ENCODE data around the gene ABCB10. TPM values are rescaled to one million over a fixed set of nuclear protein-coding genes. Genes with fewer than 3 reads are reported as not detected.

Gene ABCB10
- total RNA-seq, 1 donor from 2014 or later = 32.1 TPM

DNA sequence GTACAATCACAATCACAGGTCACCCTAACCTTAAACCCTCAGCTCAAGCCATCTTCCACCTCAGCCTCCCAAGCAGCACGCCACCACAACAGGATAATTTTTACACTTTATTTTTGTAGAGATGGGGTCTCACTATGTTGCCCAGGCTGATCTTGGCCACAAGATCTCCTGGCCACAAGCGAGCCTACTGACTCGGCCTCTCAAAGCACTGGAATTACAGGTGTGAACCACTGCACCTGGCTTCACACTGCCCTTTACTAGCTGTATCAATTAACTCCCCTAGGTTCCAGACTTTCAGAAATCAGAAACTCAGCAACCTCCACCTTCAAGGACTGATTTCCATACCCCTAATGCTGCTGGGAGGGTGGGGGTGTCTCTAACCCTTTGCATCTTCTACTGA lies 87.3 kb downstream of the ABCB10 start:
- Mint-ChIP-seq H3K4me1 (ENCODE audit: low read depth) (no peaks in the 10 kb centered on the region), H3K9me3 (ENCODE audit: low read depth) (no peaks in the 10 kb centered on the region), H3K36me3 (ENCODE audit: low read depth) (peaks cover 33% of the 10 kb centered on the region), H3K27me3 (ENCODE audit: low read depth) (no peaks in the 10 kb centered on the region), H3K27ac (ENCODE audit: unreplicated experiment) (no peak overlapping the region), H3K4me3 (ENCODE audit: unreplicated experiment) (no peak overlapping the region)
- no peak for DNase-seq (ENCODE audit: low spot score)
- TF ChIP-seq, protein P1, sequence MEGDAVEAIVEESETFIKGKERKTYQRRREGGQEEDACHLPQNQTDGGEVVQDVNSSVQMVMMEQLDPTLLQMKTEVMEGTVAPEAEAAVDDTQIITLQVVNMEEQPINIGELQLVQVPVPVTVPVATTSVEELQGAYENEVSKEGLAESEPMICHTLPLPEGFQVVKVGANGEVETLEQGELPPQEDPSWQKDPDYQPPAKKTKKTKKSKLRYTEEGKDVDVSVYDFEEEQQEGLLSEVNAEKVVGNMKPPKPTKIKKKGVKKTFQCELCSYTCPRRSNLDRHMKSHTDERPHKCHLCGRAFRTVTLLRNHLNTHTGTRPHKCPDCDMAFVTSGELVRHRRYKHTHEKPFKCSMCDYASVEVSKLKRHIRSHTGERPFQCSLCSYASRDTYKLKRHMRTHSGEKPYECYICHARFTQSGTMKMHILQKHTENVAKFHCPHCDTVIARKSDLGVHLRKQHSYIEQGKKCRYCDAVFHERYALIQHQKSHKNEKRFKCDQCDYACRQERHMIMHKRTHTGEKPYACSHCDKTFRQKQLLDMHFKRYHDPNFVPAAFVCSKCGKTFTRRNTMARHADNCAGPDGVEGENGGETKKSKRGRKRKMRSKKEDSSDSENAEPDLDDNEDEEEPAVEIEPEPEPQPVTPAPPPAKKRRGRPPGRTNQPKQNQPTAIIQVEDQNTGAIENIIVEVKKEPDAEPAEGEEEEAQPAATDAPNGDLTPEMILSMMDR (IDR thresholded peaks at IDR 0.05) = no peak

DNA sequence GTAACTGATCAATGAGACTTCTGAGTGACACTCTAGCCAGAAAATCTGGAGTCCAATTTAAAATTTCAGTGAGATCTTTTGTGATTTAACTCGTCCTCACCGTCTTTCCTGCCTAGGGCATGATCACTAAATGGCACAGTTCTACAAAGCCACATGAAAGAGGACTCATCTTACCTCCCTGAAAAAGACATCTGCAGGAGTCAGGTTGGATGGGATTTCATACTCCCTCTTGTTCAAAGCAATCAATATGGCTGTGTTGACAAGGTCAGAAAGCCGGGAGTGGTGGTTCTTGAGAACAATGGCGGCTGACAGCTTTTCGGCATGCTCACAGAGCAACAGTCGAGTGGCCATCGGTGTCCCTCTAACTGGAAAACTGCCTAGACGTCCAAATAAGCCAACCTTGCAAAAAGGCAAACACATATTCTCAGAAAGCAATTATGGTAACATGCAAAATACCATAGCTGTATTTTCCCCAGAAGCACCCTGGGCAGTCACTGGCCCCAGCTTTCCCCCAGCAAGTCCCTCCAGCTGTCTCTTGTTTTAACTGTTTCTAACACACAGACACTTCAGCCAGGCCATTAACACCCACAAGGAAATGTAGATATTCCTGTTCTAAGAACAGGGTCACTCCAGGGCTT lies 88.0 kb downstream of the ABCB10 start:
- H3K27ac Mint-ChIP-seq (ENCODE audit: unreplicated experiment) = no peak overlapping the region
- TF ChIP-seq, protein P1 (IDR thresholded peaks at IDR 0.05) = no peak
- no peaks in the 10 kb centered on the region for H3K27me3 Mint-ChIP-seq (ENCODE audit: low read depth)
- no peak overlapping the region for H3K4me3 Mint-ChIP-seq (ENCODE audit: unreplicated experiment)
- H3K4me1 Mint-ChIP-seq (ENCODE audit: low read depth) = no peaks in the 10 kb centered on the region
- no peaks in the 10 kb centered on the region for H3K9me3 Mint-ChIP-seq (ENCODE audit: low read depth)
- H3K36me3 Mint-ChIP-seq (ENCODE audit: low read depth) = peaks cover 32% of the 10 kb centered on the region
- no peak for DNase-seq (ENCODE audit: low spot score)

DNA sequence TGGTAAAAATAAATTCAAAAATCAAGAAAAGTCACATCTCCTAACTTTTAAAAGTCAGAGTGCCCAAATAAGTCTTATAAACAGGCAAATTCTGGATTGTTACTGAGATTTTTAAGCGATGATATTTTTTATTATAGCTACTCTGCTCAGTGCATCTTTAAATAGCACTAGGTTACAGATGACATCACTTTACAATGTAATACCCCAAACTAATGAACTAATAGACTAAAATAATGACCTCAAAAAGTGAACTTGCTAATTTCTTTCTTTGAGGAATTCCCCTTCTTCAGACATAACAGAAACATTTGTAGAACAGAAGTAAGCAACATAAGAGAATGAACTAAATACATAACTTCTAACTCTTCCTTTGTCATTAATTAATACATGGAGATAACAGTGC lies 91.6 kb downstream of the ABCB10 start:
- Mint-ChIP-seq H3K4me1 (ENCODE audit: low read depth) (no peaks in the 10 kb centered on the region), H3K27me3 (ENCODE audit: low read depth) (no peaks in the 10 kb centered on the region), H3K4me3 (ENCODE audit: unreplicated experiment) (no peak overlapping the region), H3K36me3 (ENCODE audit: low read depth) (peaks cover 39% of the 10 kb centered on the region), H3K27ac (ENCODE audit: unreplicated experiment) (no peak overlapping the region), H3K9me3 (ENCODE audit: low read depth) (no peaks in the 10 kb centered on the region)
- TF ChIP-seq, protein P1 (IDR thresholded peaks at IDR 0.05) = no peak
- DNase-seq (ENCODE audit: low spot score) = no peak

Other genes with a start within 250 kb of the ABCB10 start
- gene CCSAP, start 215.7 kb downstream of the ABCB10 start, total RNA-seq = 5.4 to 8.9 TPM (median 8.9 TPM) in 3 replicates
- 0.27 to 3.6 TPM (median 3.5 TPM) in 3 replicates for gene ACTA1, start 124.6 kb downstream of the ABCB10 start, total RNA-seq
- gene NUP133, start 50.4 kb downstream of the ABCB10 start, total RNA-seq = 30.7 to 37.0 TPM (median 31.0 TPM) in 3 replicates
- gene TAF5L, start 67.4 kb upstream of the ABCB10 start, total RNA-seq = 16.4 to 22.1 TPM (median 18.8 TPM) in 3 replicates
- 7.9 to 11.7 TPM (median 8.4 TPM) in 3 replicates for gene URB2, start 67.5 kb upstream of the ABCB10 start, total RNA-seq

Data from chondrocyte (in vitro differentiated cells).